Sigmoid colon (tissue), 7 donors: Measurements from ENCODE around the gene NCAPD3. TPM values are rescaled to one million over a fixed set of nuclear protein-coding genes. Genes with fewer than 3 reads are reported as not detected.

Experiments
- DNase-seq: peaks from one replicate; pipeline ENCODE4 v3.0.0-alpha.2; 2019
- H3K27ac ChIP-seq, 4 donors: fragments of 200-600 bp; sonication (generic); one replicate each; pipeline ENCODE4 v1.5.1; 2016 to 2019; ENCODE audit warnings: mild to moderate bottlenecking in 1 of 4
- H3K27me3 ChIP-seq, 3 donors: fragments of 200-600 bp; sonication (generic); one replicate each; pipeline ENCODE4 v1.5.1; 2019; ENCODE audit warnings: mild to moderate bottlenecking in 1 of 3
- H3K36me3 ChIP-seq, 4 donors: fragments of 200-600 bp; sonication (generic); one replicate each; pipeline ENCODE4 v1.5.1; 2016 to 2019
- H3K4me1 ChIP-seq, 4 donors: fragments of 200-600 bp; sonication (generic); one replicate each; pipeline ENCODE4 v1.5.1; 2017 to 2019
- H3K4me3 ChIP-seq, 4 donors: fragments of 200-600 bp; sonication (generic); one replicate each; pipeline ENCODE4 v1.5.1; 2017 to 2019; ENCODE audit warnings: mild to moderate bottlenecking in 2 of 4, moderate library complexity in 1 of 4
- H3K9me3 ChIP-seq, 4 donors: fragments of 200-600 bp in 3 of 4; sonication (generic) in 3 of 4; one replicate each; pipeline versions ENCODE4 v1.5.1 to v1.6.1; 2013 to 2019
- EP300 ChIP-seq, 4 donors: sonication (generic); formaldehyde crosslinking; IDR thresholded peaks; one replicate each; pipeline ENCODE4 v1.6.1; 2017; ENCODE audit warnings: antibody characterized with exemption in 4 of 4
- POLR2A ChIP-seq, 2 donors: fragments of 450-650 bp; IDR thresholded peaks; one replicate each; pipeline ENCODE4 v1.6.1; 2016; ENCODE audit warnings: antibody characterized with exemption in 2 of 2, mild to moderate bottlenecking in 2 of 2, moderate library complexity in 2 of 2
- POLR2AphosphoS5 ChIP-seq, 4 donors: sonication (generic); formaldehyde crosslinking; IDR thresholded peaks; one replicate each; pipeline ENCODE4 v1.6.1; 2017; ENCODE audit warnings: antibody characterized with exemption in 4 of 4
- WGBS, 2 donors: extraction: QIAGEN DNeasy Blood & Tissue Kit; methylation state at CpG; one replicate each; pipeline ENCODE4 v1.1.7; 2013; 5-methylcytosine and 5-hydroxymethylcytosine counted together
- intact Hi-C: fragments of 100-400 bp; cut with DNase I; formaldehyde crosslinking; loops from one replicate; pipeline ENCODE4 v1.15.1; 2023
- polyA plus RNA-seq, 3 donors: library from polyadenylated mRNA; stranded (reverse); fragments of 200-250 nt; gene quantifications; one replicate each; pipeline ENCODE4 v1.2.3, GENCODE V29; 2013
- total RNA-seq, 4 donors: library from RNA; depleted of rRNA; stranded (reverse); fragments of >200 nt; gene quantifications; one replicate each; pipeline ENCODE4 v1.1.0, GENCODE V29; 2016
- TF ChIP-seq, protein P1 (sequence below), 4 experiments: fragments of 450-650 bp in 3 of 4; fragments of 200-600 bp in 1 of 4; IDR thresholded peaks; one replicate each; pipeline ENCODE4 v1.5.1; 2016 to 2019; ENCODE audit warnings: antibody characterized with exemption in 4 of 4, mild to moderate bottlenecking in 3 of 4, moderate library complexity in 2 of 4
- donor health status: healthy with polysubstance abuse.
- donor health status: Bipolar disorder and iron deficiency.
- donor health status: healthy.

NCAPD3 gene
- total and polyA plus RNA-seq, 7 donors = 1.8 to 13.0 (median 7.5) TPM

DNA sequence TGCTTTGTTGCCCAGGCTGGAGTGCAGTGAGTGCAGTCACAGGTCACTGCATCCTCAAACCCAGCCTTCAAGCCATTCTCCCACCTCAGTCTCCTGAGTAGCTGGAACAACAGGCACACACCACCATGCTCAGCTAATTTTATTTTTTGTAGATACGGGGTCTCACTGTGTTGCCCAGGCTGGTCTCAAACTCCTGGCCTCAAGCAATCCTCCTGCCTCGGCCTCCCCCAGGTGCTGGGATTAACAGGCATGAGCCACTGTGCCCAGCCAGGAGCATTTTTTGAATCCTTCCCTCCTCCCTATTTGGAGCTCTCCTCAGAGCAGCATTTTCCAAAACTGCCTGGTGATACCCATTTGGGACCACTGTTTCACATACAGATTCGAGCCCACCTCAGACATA lies 77.2 kb downstream of the NCAPD3 start:
- Histone ChIP-seq H3K4me3 (no peak overlapping the region), H3K9me3 (no peaks in the 10 kb centered on the region), H3K36me3 (peaks cover 0 to 74% (median 23%) of the 10 kb centered on the region in 4 donors), H3K27me3 (no peaks in the 10 kb centered on the region), H3K27ac (no peak overlapping the region), H3K4me1 (no peaks in the 10 kb centered on the region)
- 94 to 95% methylated on average over 3 of the region's 3 CpGs for WGBS, 2 donors
- TF ChIP-seq, protein P1, sequence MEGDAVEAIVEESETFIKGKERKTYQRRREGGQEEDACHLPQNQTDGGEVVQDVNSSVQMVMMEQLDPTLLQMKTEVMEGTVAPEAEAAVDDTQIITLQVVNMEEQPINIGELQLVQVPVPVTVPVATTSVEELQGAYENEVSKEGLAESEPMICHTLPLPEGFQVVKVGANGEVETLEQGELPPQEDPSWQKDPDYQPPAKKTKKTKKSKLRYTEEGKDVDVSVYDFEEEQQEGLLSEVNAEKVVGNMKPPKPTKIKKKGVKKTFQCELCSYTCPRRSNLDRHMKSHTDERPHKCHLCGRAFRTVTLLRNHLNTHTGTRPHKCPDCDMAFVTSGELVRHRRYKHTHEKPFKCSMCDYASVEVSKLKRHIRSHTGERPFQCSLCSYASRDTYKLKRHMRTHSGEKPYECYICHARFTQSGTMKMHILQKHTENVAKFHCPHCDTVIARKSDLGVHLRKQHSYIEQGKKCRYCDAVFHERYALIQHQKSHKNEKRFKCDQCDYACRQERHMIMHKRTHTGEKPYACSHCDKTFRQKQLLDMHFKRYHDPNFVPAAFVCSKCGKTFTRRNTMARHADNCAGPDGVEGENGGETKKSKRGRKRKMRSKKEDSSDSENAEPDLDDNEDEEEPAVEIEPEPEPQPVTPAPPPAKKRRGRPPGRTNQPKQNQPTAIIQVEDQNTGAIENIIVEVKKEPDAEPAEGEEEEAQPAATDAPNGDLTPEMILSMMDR (IDR thresholded peaks at IDR 0.05) = no peak
- TF ChIP-seq POLR2AphosphoS5 (IDR thresholded peaks at IDR 0.05) (no peak), POLR2A (IDR thresholded peaks at IDR 0.05) (no peak), EP300 (IDR thresholded peaks at IDR 0.05) (no peak)
- intact Hi-C loops = no loop called here
- no peak for DNase-seq

GRCh38 chr11:134145715-134146114 lies 78.1 kb downstream of the NCAPD3 start:
- intact Hi-C loops = no loop called here
- no peak for DNase-seq
- Histone ChIP-seq H3K4me1 (no peaks in the 10 kb centered on the region), H3K9me3 (no peaks in the 10 kb centered on the region), H3K36me3 (peaks cover 0 to 74% (median 24%) of the 10 kb centered on the region in 4 donors), H3K27ac (no peak overlapping the region), H3K4me3 (no peak overlapping the region), H3K27me3 (no peaks in the 10 kb centered on the region)
- TF ChIP-seq POLR2A (IDR thresholded peaks at IDR 0.05) (no peak), EP300 (IDR thresholded peaks at IDR 0.05) (no peak), POLR2AphosphoS5 (IDR thresholded peaks at IDR 0.05) (no peak)
- TF ChIP-seq, protein P1 (IDR thresholded peaks at IDR 0.05) = no peak
- 79 to 89% methylated on average over 8 of the region's 8 CpGs for WGBS, 2 donors

DNA sequence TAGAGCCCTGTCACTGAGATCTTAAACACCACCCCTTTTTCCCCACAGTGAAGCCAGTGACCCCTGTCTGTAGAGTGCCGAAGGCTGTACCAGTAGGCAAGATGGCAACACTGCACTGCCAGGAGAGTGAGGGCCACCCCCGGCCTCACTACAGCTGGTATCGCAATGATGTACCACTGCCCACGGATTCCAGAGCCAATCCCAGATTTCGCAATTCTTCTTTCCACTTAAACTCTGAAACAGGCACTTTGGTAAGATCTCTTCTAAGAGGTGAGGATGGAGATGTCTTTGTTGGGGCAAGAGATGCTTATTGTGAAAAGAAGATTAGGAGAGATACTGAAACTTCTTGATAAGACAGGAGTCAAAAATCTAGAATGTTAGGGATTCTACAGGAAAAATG lies 79.0 kb downstream of the NCAPD3 start:
- Histone ChIP-seq H3K27ac (no peak overlapping the region), H3K9me3 (no peaks in the 10 kb centered on the region), H3K27me3 (no peaks in the 10 kb centered on the region), H3K4me1 (peaks cover 0 to 5% (median 2%) of the 10 kb centered on the region in 4 donors), H3K36me3 (peaks cover 0 to 68% (median 23%) of the 10 kb centered on the region in 4 donors), H3K4me3 (no peak overlapping the region)
- 85 to 93% methylated on average over 5 of the region's 5 CpGs for WGBS, 2 donors
- TF ChIP-seq POLR2AphosphoS5 (IDR thresholded peaks at IDR 0.05) (no peak), POLR2A (IDR thresholded peaks at IDR 0.05) (no peak), EP300 (IDR thresholded peaks at IDR 0.05) (no peak)
- TF ChIP-seq, protein P1 (IDR thresholded peaks at IDR 0.05) = no peak
- no peak for DNase-seq
- intact Hi-C loops = loop anchor here (5.0 kb wide), 1 partner anchor 177 kb away; no protein-coding TSS in a partner anchor

GRCh38 chr11:134143801-134144200 lies 80.0 kb downstream of the NCAPD3 start:
- DNase-seq = no peak
- Histone ChIP-seq H3K27me3 (no peaks in the 10 kb centered on the region), H3K27ac (no peak overlapping the region), H3K4me1 (peaks cover 0 to 15% (median 9%) of the 10 kb centered on the region in 4 donors), H3K36me3 (peaks cover 0 to 59% (median 15%) of the 10 kb centered on the region in 4 donors), H3K9me3 (no peaks in the 10 kb centered on the region), H3K4me3 (no peak overlapping the region)
- TF ChIP-seq, protein P1 (IDR thresholded peaks at IDR 0.05) = no peak
- TF ChIP-seq POLR2A (IDR thresholded peaks at IDR 0.05) (no peak), POLR2AphosphoS5 (IDR thresholded peaks at IDR 0.05) (no peak), EP300 (IDR thresholded peaks at IDR 0.05) (no peak)
- intact Hi-C loops = loop anchor here (5.0 kb wide), 1 partner anchor 176 kb away; no protein-coding TSS in a partner anchor
- WGBS, 2 donors = 72 to 81% methylated on average over 3 of the region's 3 CpGs

- no peak for DNase-seq
- intact Hi-C loops = loop anchor here (5.0 kb wide), 1 partner anchor 175 kb away; no protein-coding TSS in a partner anchor
- Histone ChIP-seq H3K27ac (no peak overlapping the region), H3K27me3 (no peaks in the 10 kb centered on the region), H3K9me3 (no peaks in the 10 kb centered on the region), H3K4me1 (peaks cover 0 to 19% (median 9%) of the 10 kb centered on the region in 4 donors), H3K36me3 (peaks cover 0 to 51% (median 12%) of the 10 kb centered on the region in 4 donors), H3K4me3 (no peak overlapping the region)
- WGBS, 2 donors = 70 to 86% methylated on average over 6 of the region's 6 CpGs
- TF ChIP-seq, protein P1 (IDR thresholded peaks at IDR 0.05) = no peak
- TF ChIP-seq EP300 (IDR thresholded peaks at IDR 0.05) (no peak), POLR2A (IDR thresholded peaks at IDR 0.05) (no peak), POLR2AphosphoS5 (IDR thresholded peaks at IDR 0.05) (no peak)
Measured at GRCh38 chr11:134142536-134142935, 81.2 kb downstream of the NCAPD3 start.
